ENCODE results near the gene CDH18. TPM values are rescaled to one million over a fixed set of nuclear protein-coding genes. Genes with fewer than 3 reads are reported as not detected.

The CDH18 gene
- total RNA-seq, 1 experiment from 2014 or later: 0.15 TPM

- Histone ChIP-seq H4K20me1 (ENCODE audit: low read length) (no peaks in the 10 kb centered on the region), H3K4me1 (ENCODE audit: insufficient read depth, low read length) (no peaks in the 10 kb centered on the region), H3K4me2 (ENCODE audit: low read length) (no peak overlapping the region), H3F3A (ENCODE audit: low read length, unreplicated experiment) (no peaks in the 10 kb centered on the region), H3K27ac (ENCODE audit: low read length) (no peak overlapping the region), H3K36me3 (ENCODE audit: low read depth, low read length) (no peaks in the 10 kb centered on the region), H3K79me2 (ENCODE audit: low read length) (no peaks in the 10 kb centered on the region), H3K27me3 (ENCODE audit: low read length) (no peaks in the 10 kb centered on the region), H3K9me3 (ENCODE audit: low read length) (no peaks in the 10 kb centered on the region), H3K9me2 (replicated peaks; ENCODE audit: low read length) (no peaks in the 10 kb centered on the region), H3K4me3 (ENCODE audit: low read length) (no peak overlapping the region), H2AFZ (ENCODE audit: low read length) (no peak overlapping the region), H3K9ac (ENCODE audit: low read length) (no peak overlapping the region)
- DNase-seq (no peak), ATAC-seq (no peak)
- ChIA-PET CTCF (no interaction called here), POLR2A (ENCODE audit: unreplicated experiment) (no interaction called here)
- intact Hi-C loops (cut with micrococcal nuclease): no loop called here
- BruUV-seq (replicated peaks): no TSS peak
- no peak for TF ChIP-seq EZH2 (IDR thresholded peaks at IDR 0.05; ENCODE audit: low read length, unreplicated experiment)
These were observed 327.3 kb downstream of the CDH18 start for GRCh38 chr5:19660679-19661078.

- H3K36me3 ChIP-seq (ENCODE audit: low read depth, low read length): no peaks in the 10 kb centered on the region
- BruUV-seq (replicated peaks): no TSS peak
- H3K9me3 ChIP-seq (ENCODE audit: low read length): no peaks in the 10 kb centered on the region
- no peaks in the 10 kb centered on the region for H3K9me2 ChIP-seq (replicated peaks; ENCODE audit: low read length)
- intact Hi-C loops (cut with micrococcal nuclease): no loop called here
- DNase-seq: no peak
- no peak overlapping the region for H3K4me3 ChIP-seq (ENCODE audit: low read length)
- H4K20me1 ChIP-seq (ENCODE audit: low read length): no peaks in the 10 kb centered on the region
- ChIA-PET CTCF (no interaction called here), POLR2A (ENCODE audit: unreplicated experiment) (no interaction called here)
- no peaks in the 10 kb centered on the region for H3K27me3 ChIP-seq (ENCODE audit: low read length)
- H3K4me1 ChIP-seq (ENCODE audit: insufficient read depth, low read length): no peaks in the 10 kb centered on the region
- no peaks in the 10 kb centered on the region for H3K79me2 ChIP-seq (ENCODE audit: low read length)
- H3K27ac ChIP-seq (ENCODE audit: low read length): no peak overlapping the region
- TF ChIP-seq EZH2 (IDR thresholded peaks at IDR 0.05; ENCODE audit: low read length, unreplicated experiment) (no peak), EZH2phosphoT487 (IDR thresholded peaks at IDR 0.05; ENCODE audit: borderline replicate concordance, low read length) (no peak), CTCF (conservative IDR thresholded peaks at IDR 0.05; ENCODE audit: low read depth, low read length) (no peak)
- no peak for ATAC-seq
- H2AFZ ChIP-seq (ENCODE audit: low read length): no peak overlapping the region
- no peak overlapping the region for H3K9ac ChIP-seq (ENCODE audit: low read length)
- no peak overlapping the region for H3K4me2 ChIP-seq (ENCODE audit: low read length)
- no peaks in the 10 kb centered on the region for H3F3A ChIP-seq (ENCODE audit: low read length, unreplicated experiment)
These were observed 332.4 kb downstream of the CDH18 start for GRCh38 chr5:19655627-19656026.

GRCh38 chr5:19638461-19638860 lies 349.5 kb downstream of the CDH18 start:
- Histone ChIP-seq H4K20me1 (ENCODE audit: low read length) (no peaks in the 10 kb centered on the region), H3K9ac (ENCODE audit: low read length) (no peak overlapping the region), H3K79me2 (ENCODE audit: low read length) (no peaks in the 10 kb centered on the region), H3K4me3 (ENCODE audit: low read length) (peak overlapping the region; percentile 15; the same call in 1 of the 2 replicates), H3K4me2 (ENCODE audit: low read length) (no peak overlapping the region), H2AFZ (ENCODE audit: low read length) (0 out of 2 replicates have a peak overlapping the region, but pooled peaks have one; percentile 39), H3K4me1 (ENCODE audit: insufficient read depth, low read length) (no peaks in the 10 kb centered on the region), H3K9me2 (replicated peaks; ENCODE audit: low read length) (no peaks in the 10 kb centered on the region), H3K27ac (ENCODE audit: low read length) (no peak overlapping the region), H3K27me3 (ENCODE audit: low read length) (no peaks in the 10 kb centered on the region), H3K9me3 (ENCODE audit: low read length) (no peaks in the 10 kb centered on the region), H3K36me3 (ENCODE audit: low read depth, low read length) (no peaks in the 10 kb centered on the region), H3F3A (ENCODE audit: low read length, unreplicated experiment) (no peaks in the 10 kb centered on the region)
- POLR2A ChIA-PET (ENCODE audit: unreplicated experiment): no interaction called here
- DNase-seq: no peak
- TF ChIP-seq EZH2 (IDR thresholded peaks at IDR 0.05; ENCODE audit: low read length, unreplicated experiment) (no peak), EZH2phosphoT487 (IDR thresholded peaks at IDR 0.05; ENCODE audit: borderline replicate concordance, low read length) (no peak), CTCF (conservative IDR thresholded peaks at IDR 0.05; ENCODE audit: low read depth, low read length) (no peak)
- CTCF ChIA-PET: no interaction called here
- no peak; the same call in 1 of the 2 replicates for ATAC-seq
- intact Hi-C loops (cut with micrococcal nuclease): no loop called here
- BruUV-seq (replicated peaks): no TSS peak
